ENCODE results near the gene RBBP8NL. TPM values are rescaled to one million over a fixed set of nuclear protein-coding genes. Genes with fewer than 3 reads are reported as not detected.
A peak's percentile ranks its signal among the peaks of the same experiment; 100 is the strongest.

RBBP8NL gene
- total RNA-seq, 6 experiments from 2014 or later: not detected

- 57% methylated on average over 1 of the region's 22 CpGs for WGBS (ENCODE audit: insufficient coverage, low coverage, low lambda C conversion rate, missing lambda C conversion rate)
- Histone ChIP-seq H3K4me1 (peaks cover 0 to 41% (median 17%) of the 10 kb centered on the region in 4 donors), H3K27me3 (no peaks in the 10 kb centered on the region), H3K27ac (no peak overlapping the region), H3K36me3 (no peaks in the 10 kb centered on the region), H3K9me3 (no peaks in the 10 kb centered on the region), H3K4me3 (no peak overlapping the region)
- TF ChIP-seq CTCF (IDR thresholded peaks at IDR 0.05): no peak
- TF ChIP-seq POLR2A (IDR thresholded peaks at IDR 0.05): no peak
- ATAC-seq (peak in 2 of 4 donors; percentile 13 to 34), DNase-seq (peak; percentile 35 to 54 (median 51))
- intact Hi-C loops (cut with DNase I): no loop called here
These were observed 63.2 kb downstream of the RBBP8NL start for GRCh38 chr20:62363920-62364851.

GRCh38 chr20:62362991-62363919, 64.1 kb downstream of the RBBP8NL start:
- TF ChIP-seq CTCF (IDR thresholded peaks at IDR 0.05) (no peak), POLR2A (IDR thresholded peaks at IDR 0.05) (no peak)
- Histone ChIP-seq H3K27ac (no peak overlapping the region), H3K4me3 (no peak overlapping the region), H3K36me3 (no peaks in the 10 kb centered on the region), H3K27me3 (no peaks in the 10 kb centered on the region), H3K4me1 (peaks cover 0 to 41% (median 17%) of the 10 kb centered on the region in 4 donors), H3K9me3 (no peaks in the 10 kb centered on the region)
- no CpG with 5 or more reads among the region's 20 CpGs for WGBS (ENCODE audit: insufficient coverage, low coverage, low lambda C conversion rate, missing lambda C conversion rate)
- ATAC-seq (no peak), DNase-seq (peak; percentile 23 to 57 (median 43))
- intact Hi-C loops (cut with DNase I): no loop called here

- Histone ChIP-seq H3K4me3 (no peak overlapping the region), H3K4me1 (peaks cover 0 to 41% (median 20%) of the 10 kb centered on the region in 4 donors), H3K9me3 (no peaks in the 10 kb centered on the region), H3K36me3 (no peaks in the 10 kb centered on the region), H3K27me3 (no peaks in the 10 kb centered on the region), H3K27ac (no peak overlapping the region)
- peak in 1 of 3 donors; percentile 15 for DNase-seq
- no peak for TF ChIP-seq CTCF (IDR thresholded peaks at IDR 0.05)
- no peak for TF ChIP-seq POLR2A (IDR thresholded peaks at IDR 0.05)
- WGBS (ENCODE audit: insufficient coverage, low coverage, low lambda C conversion rate, missing lambda C conversion rate): 63% methylated on average over 7 of the region's 13 CpGs
- no peak for ATAC-seq
- intact Hi-C loops (cut with DNase I): no loop called here
These were observed 64.8 kb downstream of the RBBP8NL start for GRCh38 chr20:62362590-62362940.

DNA sequence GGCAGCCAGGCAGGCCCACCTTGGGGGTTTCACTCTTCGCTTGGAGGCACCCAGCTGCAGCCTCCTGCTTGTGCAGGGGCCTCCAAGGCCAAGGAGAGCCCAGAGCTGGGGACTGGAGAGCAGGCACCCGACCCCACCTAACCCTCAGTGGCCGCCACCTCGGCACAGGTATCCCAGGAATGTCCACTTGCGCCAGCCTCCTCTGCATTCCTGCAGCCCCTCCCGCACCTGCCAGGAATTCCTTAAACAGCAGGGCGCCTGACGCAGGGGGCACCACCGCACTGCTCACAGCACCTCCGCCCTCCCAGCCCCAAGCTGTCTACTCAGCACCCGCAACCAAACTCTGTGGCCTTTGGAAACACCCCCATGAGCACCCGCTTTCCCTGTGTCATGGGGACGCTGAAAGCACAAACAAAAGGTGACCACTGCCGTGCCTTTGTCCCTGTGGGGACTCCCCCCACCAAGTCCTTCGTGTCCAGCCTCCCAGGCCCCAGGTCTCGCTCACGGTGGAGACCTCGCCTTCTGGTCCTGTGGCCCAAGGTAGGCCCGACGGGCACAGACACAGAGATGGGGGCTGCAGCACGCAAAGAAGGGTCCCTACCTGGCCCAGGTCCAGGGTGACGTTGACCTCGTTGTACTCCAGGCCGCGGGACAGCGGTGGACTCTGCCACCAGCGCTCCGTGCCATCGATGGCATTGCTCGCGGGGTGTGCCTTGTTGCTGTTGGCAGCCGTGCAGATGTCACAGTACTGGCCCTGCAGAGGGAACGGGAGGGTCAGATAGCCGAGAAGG, 65.3 kb downstream of the RBBP8NL start:
- Histone ChIP-seq H3K27ac (peak overlapping the region in 1 of 3 donors; percentile 15), H3K4me1 (peaks cover 0 to 44% (median 21%) of the 10 kb centered on the region in 4 donors), H3K9me3 (no peaks in the 10 kb centered on the region), H3K36me3 (no peaks in the 10 kb centered on the region), H3K27me3 (no peaks in the 10 kb centered on the region), H3K4me3 (no peak overlapping the region)
- peak; percentile 31 to 85 (median 55) for DNase-seq
- WGBS (ENCODE audit: insufficient coverage, low coverage, low lambda C conversion rate, missing lambda C conversion rate): 56% methylated on average over 6 of the region's 34 CpGs
- intact Hi-C loops (cut with DNase I): no loop called here
- peak in 2 of 4 donors; percentile 22 for ATAC-seq
- TF ChIP-seq POLR2A (IDR thresholded peaks at IDR 0.05): no peak
- TF ChIP-seq CTCF (IDR thresholded peaks at IDR 0.05): no peak
